CD4-positive, CD25-positive, alpha-beta regulatory T cell (primary cell): ENCODE results near the gene DOCK7. TPM values are rescaled to one million over a fixed set of nuclear protein-coding genes. Genes with fewer than 3 reads are reported as not detected.

Source experiments
- ATAC-seq, 2 donors: fragments of 150-1000 bp; cut with Tn5 transposase; one replicate each; pipeline ENCODE4 v1.10.0; 2021; ENCODE audit warnings: low read depth in 2 of 2, moderate number of reproducible peaks in 2 of 2, moderate library complexity in 1 of 2
- DNase-seq, 3 donors: peaks; one replicate each; pipeline versions ENCODE4 v3.0.0 to v3.0.0-alpha.2; 2012 to 2022; ENCODE audit warnings: mixed read lengths in 1 of 3
- H3K27ac ChIP-seq: one replicate; pipeline ENCODE4 v1.7.0; 2013; ENCODE audit warnings: mild to moderate bottlenecking, low read length; ENCODE audit not compliant: insufficient read depth, poor library complexity, severe bottlenecking
- H3K27me3 ChIP-seq: one replicate; pipeline ENCODE4 v1.7.0; 2013; ENCODE audit warnings: low read length; ENCODE audit not compliant: control insufficient read depth, insufficient read depth
- H3K36me3 ChIP-seq: one replicate; pipeline ENCODE4 v1.7.0; 2013; ENCODE audit warnings: mild to moderate bottlenecking, low read length, moderate library complexity; ENCODE audit not compliant: control insufficient read depth, insufficient read depth
- H3K4me1 ChIP-seq: 2 replicates; pipeline ENCODE4 v1.7.0; 2013; ENCODE audit warnings: mild to moderate bottlenecking, low read length; ENCODE audit not compliant: insufficient read depth, control insufficient read depth, poor library complexity, severe bottlenecking
- H3K4me3 ChIP-seq: one replicate; pipeline ENCODE4 v1.7.0; 2013; ENCODE audit warnings: low read depth, mild to moderate bottlenecking, low read length, moderate library complexity
- H3K9me3 ChIP-seq, 2 experiments: 1 replicate in 1 of 2; 2 replicates in 1 of 2; pipeline ENCODE4 v1.7.0; 2013; ENCODE audit warnings: low read length in 2 of 2, mild to moderate bottlenecking in 1 of 2, moderate library complexity in 1 of 2; ENCODE audit not compliant: control insufficient read depth in 2 of 2
- H3K27ac Mint-ChIP-seq, 3 donors: one replicate each; pipeline ENCODE4 v1.8.0; 2020 to 2022; ENCODE audit warnings: mild to moderate bottlenecking in 3 of 3, mixed read lengths in 3 of 3, moderate library complexity in 2 of 3
- H3K27me3 Mint-ChIP-seq: one replicate; pipeline ENCODE4 v1.8.0; 2022; ENCODE audit warnings: mild to moderate bottlenecking, mixed read lengths
- H3K36me3 Mint-ChIP-seq: one replicate; pipeline ENCODE4 v1.8.0; 2020; ENCODE audit warnings: mixed read lengths
- H3K4me1 Mint-ChIP-seq, 4 donors: one replicate each; pipeline ENCODE4 v1.8.0; 2020 to 2022; ENCODE audit warnings: mixed read lengths in 4 of 4, mild to moderate bottlenecking in 1 of 4
- H3K4me3 Mint-ChIP-seq, 4 donors: one replicate each; pipeline ENCODE4 v1.8.0; 2020 to 2022; ENCODE audit warnings: mild to moderate bottlenecking in 4 of 4, mixed read lengths in 4 of 4, moderate library complexity in 3 of 4
- H3K9me3 Mint-ChIP-seq, 7 donors: one replicate each; pipeline ENCODE4 v1.8.0; 2020 to 2022; ENCODE audit warnings: mixed read lengths in 7 of 7, mild to moderate bottlenecking in 3 of 7, moderate library complexity in 2 of 7
- polyA plus RNA-seq, 4 donors: library from polyadenylated mRNA; unstranded; fragments of 300-500 nt; fragmentation: Illumina TruSeq; gene quantifications; one replicate each; pipeline ENCODE4 v1.2.3, GENCODE V29; 2021
- total RNA-seq: library from RNA; stranded (reverse); gene quantifications from one replicate; pipeline ENCODE4 v1.2.3, GENCODE V29; 2022

The DOCK7 gene
- total and polyA plus RNA-seq, 5 donors from 2014 or later: 1.8 to 5.8 (median 2.5) TPM

DNA sequence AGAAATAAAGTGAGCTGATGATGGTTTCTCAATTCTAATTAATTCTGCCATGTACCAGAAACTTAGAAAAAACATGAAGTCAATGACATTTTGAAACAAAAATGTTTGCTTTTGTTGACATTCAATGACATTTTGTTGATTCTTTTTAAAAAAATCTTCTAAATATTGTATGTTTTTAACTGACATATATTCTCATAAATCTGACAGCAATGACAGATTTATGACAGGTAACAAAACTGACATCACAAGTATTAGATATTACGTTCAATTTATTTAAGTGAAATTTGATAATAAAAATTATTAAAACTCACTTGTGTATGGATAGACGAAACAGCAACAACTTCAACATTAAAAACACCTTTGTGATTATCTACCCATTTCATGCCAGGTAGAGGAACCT, 126.9 kb downstream of the DOCK7 start:
- Histone ChIP-seq H3K36me3 (no peaks in the 10 kb centered on the region), H3K9me3 (no peaks in the 10 kb centered on the region), H3K27ac (no peak overlapping the region), H3K4me1 (no peaks in the 10 kb centered on the region), H3K4me3 (no peak overlapping the region), H3K27me3 (no peaks in the 10 kb centered on the region)
- no peak overlapping the region for H3K27ac Mint-ChIP-seq
- H3K36me3 Mint-ChIP-seq: peaks cover 10% of the 10 kb centered on the region
- peaks cover 0 to 2% (median 0%) of the 10 kb centered on the region in 4 donors for H3K4me1 Mint-ChIP-seq
- no peaks in the 10 kb centered on the region for H3K27me3 Mint-ChIP-seq
- no peak overlapping the region for H3K4me3 Mint-ChIP-seq
- ATAC-seq (no peak), DNase-seq (no peak)
- H3K9me3 Mint-ChIP-seq: no peaks in the 10 kb centered on the region

- no peaks in the 10 kb centered on the region for H3K9me3 Mint-ChIP-seq
- Histone ChIP-seq H3K27me3 (no peaks in the 10 kb centered on the region), H3K4me1 (no peaks in the 10 kb centered on the region), H3K4me3 (no peak overlapping the region), H3K27ac (no peak overlapping the region), H3K9me3 (no peaks in the 10 kb centered on the region), H3K36me3 (no peaks in the 10 kb centered on the region)
- no peak overlapping the region for H3K4me3 Mint-ChIP-seq
- H3K4me1 Mint-ChIP-seq: no peaks in the 10 kb centered on the region
- no peaks in the 10 kb centered on the region for H3K36me3 Mint-ChIP-seq
- no peak for ATAC-seq
- no peak for DNase-seq
- H3K27me3 Mint-ChIP-seq: no peaks in the 10 kb centered on the region
- no peak overlapping the region for H3K27ac Mint-ChIP-seq
Observed at GRCh38 chr1:62544570-62544969, 143.6 kb downstream of the DOCK7 start.

- no peak for ATAC-seq
- H3K4me1 Mint-ChIP-seq: no peaks in the 10 kb centered on the region
Observed at GRCh38 chr1:62541048-62541447, 147.1 kb downstream of the DOCK7 start.

DNA sequence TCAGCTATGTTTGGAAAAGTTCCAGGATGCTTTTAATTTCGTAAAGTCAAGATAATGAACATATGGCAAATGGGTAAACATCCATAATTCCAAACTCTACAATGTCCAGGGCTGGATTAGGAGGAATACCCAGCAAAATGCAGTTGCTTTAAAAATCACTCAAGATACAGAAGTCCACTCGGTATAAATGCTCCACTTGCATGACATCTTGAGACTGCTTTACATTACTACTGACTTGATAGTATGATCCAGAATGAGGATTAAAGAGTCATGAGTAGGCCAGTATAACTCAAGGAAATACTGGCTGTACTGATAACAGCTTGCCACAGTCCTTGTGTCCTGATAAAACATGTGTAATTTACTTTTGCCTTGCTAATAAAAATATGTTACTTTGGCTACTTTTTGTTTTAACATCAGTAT, 149.1 kb downstream of the DOCK7 start:
- no peak for ATAC-seq
- Histone ChIP-seq H3K27ac (no peak overlapping the region), H3K9me3 (no peaks in the 10 kb centered on the region), H3K36me3 (no peaks in the 10 kb centered on the region), H3K4me3 (no peak overlapping the region), H3K4me1 (no peaks in the 10 kb centered on the region), H3K27me3 (no peaks in the 10 kb centered on the region)
- H3K4me3 Mint-ChIP-seq: no peak overlapping the region
- no peak for DNase-seq
- no peaks in the 10 kb centered on the region for H3K9me3 Mint-ChIP-seq
- no peaks in the 10 kb centered on the region for H3K27me3 Mint-ChIP-seq
- no peaks in the 10 kb centered on the region for H3K4me1 Mint-ChIP-seq
- no peaks in the 10 kb centered on the region for H3K36me3 Mint-ChIP-seq
- H3K27ac Mint-ChIP-seq: no peak overlapping the region

More at GRCh38 chr1:62541048-62541447, 147.1 kb downstream of the DOCK7 start:
- no peak for DNase-seq
- Mint-ChIP-seq H3K36me3 (no peaks in the 10 kb centered on the region), H3K27me3 (no peaks in the 10 kb centered on the region), H3K9me3 (no peaks in the 10 kb centered on the region), H3K4me3 (no peak overlapping the region), H3K27ac (no peak overlapping the region)
- Histone ChIP-seq H3K27ac (no peak overlapping the region), H3K4me3 (no peak overlapping the region), H3K4me1 (no peaks in the 10 kb centered on the region), H3K36me3 (no peaks in the 10 kb centered on the region), H3K9me3 (no peaks in the 10 kb centered on the region), H3K27me3 (no peaks in the 10 kb centered on the region)

DNA sequence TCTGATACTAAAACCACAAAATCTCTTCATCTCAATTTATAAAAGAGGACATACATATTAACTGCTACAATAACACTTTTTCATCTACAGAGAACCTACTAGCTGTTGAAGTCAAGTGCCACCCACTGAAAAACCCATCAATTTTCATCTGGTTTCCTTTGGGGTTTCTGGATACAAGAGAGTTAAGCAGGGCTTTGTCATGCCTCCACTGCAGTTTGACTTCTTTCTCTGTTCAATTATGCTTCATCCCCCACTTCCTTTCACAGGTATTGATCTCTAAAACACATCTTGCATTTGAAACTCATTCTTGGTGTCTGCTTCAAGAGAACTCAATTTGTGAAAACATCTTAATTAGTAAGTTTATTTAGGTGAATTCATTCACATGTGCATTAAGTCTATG, 151.3 kb downstream of the DOCK7 start:
- no peak overlapping the region for H3K27ac Mint-ChIP-seq
- no peak overlapping the region for H3K4me3 Mint-ChIP-seq
- H3K4me1 ChIP-seq: no peaks in the 10 kb centered on the region

GRCh38 chr1:62530516-62531154, 157.6 kb downstream of the DOCK7 start:
- no peak overlapping the region for H3K4me3 ChIP-seq
- Mint-ChIP-seq H3K9me3 (peaks cover 0 to 3% (median 0%) of the 10 kb centered on the region in 7 donors), H3K4me3 (no peak overlapping the region), H3K4me1 (no peaks in the 10 kb centered on the region), H3K27me3 (no peaks in the 10 kb centered on the region), H3K27ac (no peak overlapping the region), H3K36me3 (peaks cover 3% of the 10 kb centered on the region)
- no peak for ATAC-seq
- H3K4me1 ChIP-seq: no peaks in the 10 kb centered on the region
- no peaks in the 10 kb centered on the region for H3K36me3 ChIP-seq
- H3K27ac ChIP-seq: no peak overlapping the region
- peak in 1 of 3 donors; percentile 2 for DNase-seq
- peaks cover 0 to 2% of the 10 kb centered on the region in 2 experiments for H3K9me3 ChIP-seq
- H3K27me3 ChIP-seq: no peaks in the 10 kb centered on the region

More for the DNA sequence above, 151.3 kb downstream of the DOCK7 start:
- Mint-ChIP-seq H3K9me3 (no peaks in the 10 kb centered on the region), H3K4me1 (no peaks in the 10 kb centered on the region), H3K36me3 (no peaks in the 10 kb centered on the region), H3K27me3 (no peaks in the 10 kb centered on the region)
- ATAC-seq: no peak
- DNase-seq: no peak
- H3K27me3 ChIP-seq: no peaks in the 10 kb centered on the region
- no peak overlapping the region for H3K4me3 ChIP-seq
- no peaks in the 10 kb centered on the region for H3K36me3 ChIP-seq
- no peaks in the 10 kb centered on the region for H3K9me3 ChIP-seq
- H3K27ac ChIP-seq: no peak overlapping the region

DNA sequence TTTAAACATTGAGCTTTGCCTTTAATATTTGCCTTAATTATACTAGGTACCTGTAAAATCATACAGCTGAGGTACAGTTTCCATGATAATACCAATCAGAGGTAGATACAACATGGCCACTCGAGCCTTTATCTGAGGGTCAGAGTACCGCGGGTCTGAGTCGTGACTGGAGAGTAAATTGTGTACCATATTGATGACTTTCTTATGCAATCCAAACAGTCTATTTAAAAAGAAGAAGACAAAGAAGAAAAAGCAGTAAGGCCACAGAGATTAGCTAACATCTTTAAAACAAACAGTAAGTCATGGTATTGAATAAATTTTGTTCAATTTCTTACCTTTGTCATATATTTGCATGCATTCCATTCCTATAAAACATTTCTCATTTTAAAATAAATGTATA, 159.0 kb downstream of the DOCK7 start:
- no peak overlapping the region for H3K27ac Mint-ChIP-seq
- H3K4me1 Mint-ChIP-seq: no peaks in the 10 kb centered on the region
- DNase-seq: no peak
- Histone ChIP-seq H3K27me3 (no peaks in the 10 kb centered on the region), H3K27ac (no peak overlapping the region), H3K36me3 (no peaks in the 10 kb centered on the region), H3K4me3 (no peak overlapping the region), H3K4me1 (no peaks in the 10 kb centered on the region), H3K9me3 (peaks cover 0 to 2% of the 10 kb centered on the region in 2 experiments)
- peaks cover 0 to 3% (median 0%) of the 10 kb centered on the region in 7 donors for H3K9me3 Mint-ChIP-seq
- H3K27me3 Mint-ChIP-seq: no peaks in the 10 kb centered on the region
- ATAC-seq: no peak
- peaks cover 3% of the 10 kb centered on the region for H3K36me3 Mint-ChIP-seq
- no peak overlapping the region for H3K4me3 Mint-ChIP-seq

DNA sequence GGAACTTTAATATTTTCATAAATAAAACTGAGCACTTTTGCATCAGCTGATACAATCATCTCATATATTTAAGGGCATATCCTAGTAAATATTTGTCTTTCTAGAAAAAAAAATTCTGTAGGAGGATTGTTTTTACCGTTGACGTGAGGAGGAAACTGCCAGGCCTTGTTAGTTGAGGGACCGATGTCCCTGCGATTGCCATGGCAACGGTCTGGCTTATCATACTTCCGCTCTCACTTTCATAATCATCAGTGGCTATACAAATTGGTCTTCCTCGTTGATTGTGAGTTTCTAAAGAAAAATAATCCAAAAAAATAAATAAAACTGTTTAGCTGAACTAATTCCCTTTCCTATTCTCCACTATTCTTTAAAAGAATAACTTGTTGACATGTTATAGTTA, 160.2 kb downstream of the DOCK7 start:
- H3K4me1 Mint-ChIP-seq: no peaks in the 10 kb centered on the region
- H3K9me3 Mint-ChIP-seq: peaks cover 0 to 3% (median 0%) of the 10 kb centered on the region in 7 donors
- H3K4me1 ChIP-seq: no peaks in the 10 kb centered on the region
- peak in 2 of 3 donors; percentile 13 to 25 for DNase-seq
- no peaks in the 10 kb centered on the region for H3K36me3 ChIP-seq
- no peak overlapping the region for H3K27ac ChIP-seq
- no peaks in the 10 kb centered on the region for H3K27me3 ChIP-seq
- no peak overlapping the region for H3K4me3 ChIP-seq
- peaks cover 0 to 2% of the 10 kb centered on the region in 2 experiments for H3K9me3 ChIP-seq
- H3K36me3 Mint-ChIP-seq: peaks cover 3% of the 10 kb centered on the region
- H3K27me3 Mint-ChIP-seq: no peaks in the 10 kb centered on the region
- ATAC-seq: no peak
- H3K4me3 Mint-ChIP-seq: no peak overlapping the region
- H3K27ac Mint-ChIP-seq: no peak overlapping the region
